NCI-H524 treated with DMSO at 0.1 percent for 48 hours (cell line): ENCODE results near the gene SSH3.

Experiments used
- DNase-seq: peaks from one replicate; lab custom pipeline; 2025; lab: John Stamatoyannopoulos, UW

The SSH3 gene

DNA sequence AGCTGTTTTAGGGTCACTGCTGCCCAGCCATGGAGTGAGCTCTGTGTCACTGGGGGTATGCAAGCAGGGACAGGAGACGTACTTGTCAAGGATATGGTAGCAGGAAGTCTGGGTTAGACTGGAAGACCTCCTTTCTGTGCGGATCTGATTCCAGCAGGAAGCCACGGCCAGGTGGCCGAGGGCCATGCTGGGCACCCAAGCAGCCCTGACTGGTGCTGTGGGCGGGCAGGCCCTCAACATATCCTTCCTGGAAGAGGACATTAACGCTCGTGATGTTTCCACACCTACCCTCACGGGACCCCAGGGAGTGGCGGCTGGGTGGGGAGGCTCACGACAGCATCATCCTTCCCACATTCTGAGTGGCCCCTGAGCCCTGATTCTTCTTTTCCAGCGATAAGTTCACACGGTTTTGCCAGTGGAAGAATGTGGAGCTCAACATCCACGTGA lies 23.0 kb upstream of the SSH3 start:
- no peak for DNase-seq

- no peak for DNase-seq
These were observed 22.4 kb upstream of the SSH3 start for GRCh38 chr11:67280788-67281551.

GRCh38 chr11:67281552-67282150 lies 21.7 kb upstream of the SSH3 start:
- DNase-seq = no peak

DNA sequence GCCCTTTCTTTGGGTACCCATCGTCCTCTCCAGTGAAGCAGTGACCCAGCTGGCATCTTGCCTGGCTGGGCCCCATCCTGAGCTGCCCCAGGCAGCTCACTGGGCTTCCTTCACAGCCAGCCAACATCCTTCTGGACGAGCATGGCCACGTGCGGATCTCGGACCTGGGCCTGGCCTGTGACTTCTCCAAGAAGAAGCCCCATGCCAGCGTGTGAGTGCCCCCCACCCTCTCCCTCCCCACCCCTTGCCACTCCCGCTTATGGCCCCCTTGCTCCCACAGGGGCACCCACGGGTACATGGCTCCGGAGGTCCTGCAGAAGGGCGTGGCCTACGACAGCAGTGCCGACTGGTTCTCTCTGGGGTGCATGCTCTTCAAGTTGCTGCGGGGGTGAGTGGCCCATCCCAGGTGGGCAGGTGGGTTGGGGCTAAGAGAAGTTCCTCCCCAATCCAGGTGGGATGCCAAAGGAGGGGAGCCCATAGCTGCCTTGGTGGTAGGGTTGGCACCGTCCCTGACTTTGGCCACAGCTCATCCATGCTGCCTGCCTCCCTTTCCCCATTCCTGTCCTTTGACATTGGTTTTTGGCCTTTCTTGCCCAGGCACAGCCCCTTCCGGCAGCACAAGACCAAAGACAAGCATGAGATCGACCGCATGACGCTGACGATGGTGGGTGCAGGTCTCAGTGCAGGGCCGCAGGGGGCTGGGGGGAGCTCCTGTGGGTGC lies 21.0 kb upstream of the SSH3 start:
- no peak for DNase-seq

DNA sequence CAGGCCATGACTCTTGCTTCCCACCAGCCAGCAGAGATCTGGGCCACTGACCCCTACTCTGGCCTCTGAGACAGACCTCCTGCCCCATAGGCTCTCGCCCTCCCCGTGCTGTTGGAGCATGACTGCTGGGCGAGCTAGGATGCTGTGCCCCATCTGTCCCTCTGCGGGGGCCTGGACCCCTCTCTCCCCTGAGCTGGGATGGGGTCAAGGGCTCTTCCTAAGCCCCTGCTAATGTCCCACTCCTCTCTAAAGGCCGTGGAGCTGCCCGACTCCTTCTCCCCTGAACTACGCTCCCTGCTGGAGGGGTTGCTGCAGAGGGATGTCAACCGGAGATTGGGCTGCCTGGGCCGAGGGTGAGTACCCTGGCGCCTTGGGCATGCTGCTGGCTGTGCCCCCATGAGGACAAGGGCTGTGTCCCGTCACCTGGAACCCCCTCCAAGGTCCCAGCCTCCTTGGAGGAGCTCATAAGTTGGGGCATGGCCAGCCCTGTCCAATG lies 20.4 kb upstream of the SSH3 start:
- no peak for DNase-seq

DNA sequence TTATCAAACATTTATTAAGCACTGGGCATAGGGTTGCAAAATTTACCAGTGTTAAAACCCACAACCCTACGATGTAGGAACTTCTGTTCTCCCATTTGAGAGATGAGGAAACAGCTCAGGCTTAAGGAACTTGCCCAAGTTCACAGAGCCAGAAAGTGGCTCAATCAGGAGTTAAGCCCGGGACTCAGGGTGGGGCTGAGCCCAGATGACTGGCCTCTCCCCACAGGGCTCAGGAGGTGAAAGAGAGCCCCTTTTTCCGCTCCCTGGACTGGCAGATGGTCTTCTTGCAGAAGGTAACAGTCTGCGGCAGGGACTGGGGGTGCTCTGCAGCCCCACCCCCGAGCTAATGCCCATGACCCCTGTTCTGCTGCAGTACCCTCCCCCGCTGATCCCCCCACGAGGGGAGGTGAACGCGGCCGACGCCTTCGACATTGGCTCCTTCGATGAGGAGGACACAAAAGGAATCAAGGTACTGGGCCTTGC lies 19.8 kb upstream of the SSH3 start:
- DNase-seq = no peak

DNA sequence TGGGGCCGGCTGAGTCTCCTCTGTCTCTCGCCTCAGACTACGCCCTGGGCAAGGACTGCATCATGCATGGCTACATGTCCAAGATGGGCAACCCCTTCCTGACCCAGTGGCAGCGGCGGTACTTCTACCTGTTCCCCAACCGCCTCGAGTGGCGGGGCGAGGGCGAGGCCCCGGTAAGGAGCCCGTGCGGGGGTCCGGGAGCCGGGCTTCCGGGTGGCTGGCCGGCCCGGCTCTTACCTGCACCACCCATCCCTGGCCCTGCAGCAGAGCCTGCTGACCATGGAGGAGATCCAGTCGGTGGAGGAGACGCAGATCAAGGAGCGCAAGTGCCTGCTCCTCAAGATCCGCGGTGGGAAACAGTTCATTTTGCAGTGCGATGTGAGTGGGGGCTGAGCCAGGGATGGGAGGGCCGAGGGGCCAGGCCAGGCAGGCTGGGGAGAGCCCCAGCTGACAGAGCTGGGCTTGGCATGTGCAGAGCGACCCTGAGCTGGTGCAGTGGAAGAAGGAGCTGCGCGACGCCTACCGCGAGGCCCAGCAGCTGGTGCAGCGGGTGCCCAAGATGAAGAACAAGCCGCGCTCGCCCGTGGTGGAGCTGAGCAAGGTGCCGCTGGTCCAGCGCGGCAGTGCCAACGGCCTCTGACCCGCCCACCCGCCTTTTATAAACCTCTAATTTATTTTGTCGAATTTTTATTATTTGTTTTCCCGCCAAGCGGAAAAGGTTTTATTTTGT lies 18.4 kb upstream of the SSH3 start:
- no peak for DNase-seq

DNA sequence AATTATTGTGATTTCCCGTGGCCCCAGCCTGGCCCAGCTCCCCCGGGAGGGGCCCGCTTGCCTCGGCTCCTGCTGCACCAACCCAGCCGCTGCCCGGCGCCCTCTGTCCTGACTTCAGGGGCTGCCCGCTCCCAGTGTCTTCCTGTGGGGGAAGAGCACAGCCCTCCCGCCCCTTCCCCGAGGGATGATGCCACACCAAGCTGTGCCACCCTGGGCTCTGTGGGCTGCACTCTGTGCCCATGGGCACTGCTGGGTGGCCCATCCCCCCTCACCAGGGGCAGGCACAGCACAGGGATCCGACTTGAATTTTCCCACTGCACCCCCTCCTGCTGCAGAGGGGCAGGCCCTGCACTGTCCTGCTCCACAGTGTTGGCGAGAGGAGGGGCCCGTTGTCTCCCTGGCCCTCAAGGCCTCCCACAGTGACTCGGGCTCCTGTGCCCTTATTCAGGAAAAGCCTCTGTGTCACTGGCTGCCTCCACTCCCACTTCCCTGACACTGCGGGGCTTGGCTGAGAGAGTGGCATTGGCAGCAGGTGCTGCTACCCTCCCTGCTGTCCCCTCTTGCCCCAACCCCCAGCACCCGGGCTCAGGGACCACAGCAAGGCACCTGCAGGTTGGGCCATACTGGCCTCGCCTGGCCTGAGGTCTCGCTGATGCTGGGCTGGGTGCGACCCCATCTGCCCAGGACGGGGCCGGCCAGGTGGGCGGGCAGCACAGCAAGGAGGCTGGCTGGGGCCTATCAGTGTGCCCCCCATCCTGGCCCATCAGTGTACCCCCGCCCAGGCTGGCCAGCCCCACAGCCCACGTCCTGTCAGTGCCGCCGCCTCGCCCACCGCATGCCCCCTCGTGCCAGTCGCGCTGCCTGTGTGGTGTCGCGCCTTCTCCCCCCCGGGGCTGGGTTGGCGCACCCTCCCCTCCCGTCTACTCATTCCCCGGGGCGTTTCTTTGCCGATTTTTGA lies 17.5 kb upstream of the SSH3 start:
- DNase-seq = no peak

- no peak for DNase-seq
These were observed 16.6 kb upstream of the SSH3 start for GRCh38 chr11:67286621-67287333.

DNA sequence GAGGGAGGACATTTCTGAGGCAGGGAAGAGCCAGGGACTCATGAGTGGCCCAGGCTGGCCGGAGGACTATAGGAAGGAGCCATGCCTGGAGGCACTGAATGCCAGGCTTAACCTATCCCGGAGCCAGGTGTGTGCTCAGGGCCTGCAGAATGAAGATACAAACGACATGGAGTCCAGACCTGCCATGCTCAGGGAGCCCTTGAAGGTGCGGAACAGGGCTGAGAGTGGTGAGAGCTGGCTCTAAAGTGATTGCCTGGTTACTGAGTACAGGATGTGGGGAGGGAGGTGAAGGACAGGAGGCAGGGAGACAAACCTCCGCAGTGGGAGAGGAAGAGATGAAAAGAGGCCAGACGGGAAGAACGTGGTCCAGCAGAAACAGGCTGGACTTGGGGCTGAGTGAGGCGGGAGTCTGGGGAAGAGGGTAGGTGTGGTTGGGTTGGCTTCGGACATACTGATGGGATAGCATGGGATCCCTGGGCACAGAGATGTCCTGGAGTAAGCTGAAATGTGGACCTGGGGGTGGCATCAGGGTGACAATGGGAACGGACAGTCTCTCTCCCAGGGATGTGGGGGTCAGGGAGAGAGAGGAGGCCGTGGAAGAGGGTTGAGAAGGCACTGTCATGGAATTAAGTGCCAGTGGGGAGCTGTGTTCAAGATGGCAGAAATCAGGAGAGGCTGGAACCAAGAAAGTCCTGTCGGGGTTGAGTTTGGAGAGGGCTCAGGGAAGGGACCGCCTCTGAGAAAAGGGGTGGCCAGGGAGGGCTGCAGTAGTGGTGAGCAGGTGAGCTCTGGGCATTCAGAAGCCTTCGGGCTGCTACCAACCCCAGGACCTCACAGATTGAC lies 15.8 kb upstream of the SSH3 start:
- no peak for DNase-seq

DNA sequence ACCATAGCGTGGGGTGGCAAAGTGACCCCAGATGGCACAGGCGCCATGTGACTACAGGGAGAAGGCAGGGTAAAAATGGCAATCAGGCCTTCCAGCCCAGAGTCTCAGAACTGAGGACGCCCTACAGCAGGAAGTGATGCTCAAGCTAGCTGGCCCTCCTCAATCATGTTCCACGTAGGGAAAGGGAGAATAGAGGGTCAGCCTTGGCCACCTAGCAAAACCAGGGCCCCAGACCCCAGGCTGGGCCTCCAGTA lies 15.2 kb upstream of the SSH3 start:
- DNase-seq = no peak

DNA sequence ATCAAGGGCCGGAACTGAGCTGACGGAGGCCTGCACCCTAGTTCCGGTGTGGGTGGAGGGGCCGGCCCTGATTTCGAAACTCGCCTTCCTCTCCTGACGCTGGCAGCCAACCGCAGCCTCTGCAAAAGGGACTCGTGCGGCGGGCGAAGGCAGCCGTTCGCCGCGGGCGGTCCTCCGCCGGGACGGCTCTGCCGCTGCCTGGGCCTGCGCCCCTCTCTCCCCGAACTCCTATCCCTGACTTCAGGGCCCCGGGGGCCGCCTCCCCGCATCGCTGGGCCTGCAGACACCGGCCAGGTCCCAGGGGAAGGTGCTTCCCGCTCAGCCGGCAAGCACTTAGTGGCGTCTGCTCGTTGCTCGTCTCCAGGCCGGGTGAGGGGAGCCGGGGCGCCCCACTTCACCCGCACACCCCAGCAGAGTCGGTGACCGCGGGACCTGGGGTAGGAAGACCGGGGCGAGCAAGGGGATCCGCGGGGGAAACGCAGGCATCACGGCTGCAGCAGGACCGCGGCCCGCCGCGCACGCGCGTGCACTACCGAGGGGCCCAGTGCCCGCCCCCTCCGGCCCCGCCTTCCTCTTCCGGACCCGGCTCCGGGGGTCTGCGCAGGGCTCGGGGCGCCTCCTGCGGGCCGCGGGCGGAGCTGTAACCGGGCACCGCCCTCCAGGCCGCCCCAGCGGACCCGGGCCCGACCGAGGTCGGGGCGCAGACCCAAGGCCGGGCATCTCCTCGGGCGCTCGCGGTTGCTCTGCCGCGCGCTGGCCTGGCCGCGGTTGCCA lies 14.7 kb upstream of the SSH3 start:
- peak; percentile 12 for DNase-seq

DNA sequence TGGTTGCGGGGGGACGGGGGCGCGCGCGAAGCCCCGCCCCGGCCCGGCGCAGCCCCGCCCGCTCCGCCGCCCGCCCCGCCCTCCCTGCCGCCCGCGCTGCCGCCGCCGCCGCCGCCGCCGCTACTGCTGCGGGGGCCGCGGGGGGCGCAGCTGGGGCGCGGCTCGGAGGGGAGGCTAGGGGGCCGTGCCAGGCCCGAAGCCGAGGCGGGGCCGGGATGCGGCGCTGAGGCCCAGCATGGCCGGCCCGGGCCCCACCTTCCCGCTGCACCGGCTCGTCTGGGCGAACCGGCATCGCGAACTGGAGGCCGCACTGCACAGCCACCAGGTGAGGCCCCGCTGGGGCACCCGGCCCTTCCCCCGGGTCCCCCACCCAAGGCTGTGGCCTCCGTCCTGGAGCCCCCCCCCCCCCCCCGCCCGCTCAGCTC lies 14.1 kb upstream of the SSH3 start, which contains the start of gene ANKRD13D:
Gene ANKRD13D (plus strand): TSS at position 78 of the 425 bp plus-strand sequence. CDS start 158 bp downstream, at position 236.
- no peak for DNase-seq

DNA sequence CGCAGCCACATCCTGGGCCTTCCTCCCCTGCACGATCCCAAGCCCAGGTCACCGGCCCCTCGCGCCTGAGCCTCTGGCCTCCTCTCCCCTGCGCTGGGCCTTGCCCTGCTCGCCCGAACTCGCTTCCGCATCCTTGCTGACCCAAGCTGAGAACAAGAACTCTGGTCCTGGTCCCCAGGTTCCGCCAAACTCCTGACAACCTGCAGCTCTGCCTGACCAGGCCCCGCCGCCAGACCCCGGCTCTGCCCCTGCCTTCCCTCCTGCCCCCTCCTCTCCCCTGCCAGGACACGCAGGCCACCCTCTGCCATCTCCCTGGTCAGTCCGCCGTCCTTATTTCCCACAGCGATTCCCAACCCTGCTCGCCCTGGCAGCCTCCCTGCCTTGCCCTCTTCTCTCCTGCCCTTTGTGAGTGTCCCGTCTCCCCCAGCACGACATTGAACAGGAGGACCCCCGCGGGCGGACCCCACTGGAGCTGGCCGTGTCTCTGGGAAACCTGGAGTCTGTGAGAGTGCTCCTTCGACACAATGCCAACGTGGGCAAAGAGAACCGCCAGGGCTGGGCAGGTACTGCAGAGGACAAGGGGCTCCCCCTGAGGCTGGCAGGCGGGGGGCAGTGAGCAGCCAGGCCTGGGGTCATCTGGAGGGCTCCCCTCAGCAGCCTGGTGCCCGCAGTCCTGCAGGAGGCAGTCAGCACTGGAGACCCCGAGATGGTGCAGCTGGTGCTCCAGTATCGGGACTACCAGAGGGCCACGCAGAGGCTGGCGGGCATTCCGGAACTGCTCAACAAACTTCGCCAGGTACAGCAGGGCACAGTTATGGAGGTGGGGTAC lies 13.5 kb upstream of the SSH3 start:
- DNase-seq = no peak

DNA sequence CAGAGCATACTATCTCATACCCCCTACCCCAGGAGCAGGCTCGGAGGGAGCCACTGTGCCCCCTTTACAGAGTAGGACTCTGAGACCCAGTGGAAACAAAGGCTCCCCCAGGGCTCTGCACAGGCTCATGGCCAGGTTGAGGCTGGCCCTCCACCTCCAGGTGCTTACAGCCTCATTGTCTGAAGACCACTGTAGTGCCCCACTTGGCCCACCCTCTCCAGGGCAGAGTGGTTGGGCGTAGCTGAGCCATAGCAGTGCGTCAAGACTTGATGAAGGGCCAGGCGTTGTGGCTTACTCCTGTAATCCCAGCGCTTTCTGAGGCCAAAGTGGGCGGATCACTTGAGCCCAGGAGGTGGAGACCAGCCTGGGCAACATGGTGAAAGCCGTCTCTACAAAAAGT lies 12.5 kb upstream of the SSH3 start:
- no peak for DNase-seq

DNA sequence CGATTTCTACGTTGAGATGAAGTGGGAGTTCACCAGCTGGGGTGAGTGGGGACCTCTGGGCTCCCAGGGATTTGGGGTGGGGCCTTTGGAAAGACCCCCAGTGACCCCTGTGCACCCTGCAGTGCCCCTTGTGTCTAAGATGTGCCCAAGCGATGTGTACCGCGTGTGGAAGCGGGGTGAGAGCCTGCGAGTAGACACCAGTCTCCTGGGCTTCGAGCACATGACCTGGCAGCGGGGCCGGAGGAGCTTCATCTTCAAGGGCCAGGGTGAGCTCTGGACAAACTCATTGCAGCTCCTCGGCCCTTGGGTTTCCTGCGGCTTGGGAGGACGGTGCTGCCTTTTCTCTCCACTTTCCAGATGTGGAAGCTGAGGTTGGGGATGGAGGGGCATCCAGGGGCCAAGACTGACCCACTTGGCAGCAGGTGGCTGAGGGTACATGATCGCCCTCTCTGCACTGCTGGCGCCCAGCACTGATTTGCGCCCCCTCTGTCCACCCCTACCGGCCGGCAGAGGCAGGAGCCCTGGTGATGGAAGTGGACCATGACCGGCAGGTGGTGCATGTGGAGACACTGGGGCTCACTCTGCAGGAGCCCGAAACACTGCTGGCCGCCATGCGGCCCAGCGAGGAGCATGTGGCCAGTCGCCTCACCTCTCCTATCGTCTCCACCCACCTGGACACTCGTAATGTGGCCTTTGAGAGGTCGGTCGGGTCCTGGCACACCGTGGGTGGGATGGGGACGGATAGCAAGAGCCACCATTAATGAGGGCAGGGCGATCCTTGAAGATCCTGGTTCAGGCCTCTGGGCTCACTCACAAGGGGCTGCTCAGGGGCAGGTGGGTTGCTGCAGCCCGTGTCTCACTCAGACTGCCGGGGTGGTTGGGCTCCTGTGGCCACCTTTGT lies 11.6 kb upstream of the SSH3 start:
- no peak for DNase-seq

DNA sequence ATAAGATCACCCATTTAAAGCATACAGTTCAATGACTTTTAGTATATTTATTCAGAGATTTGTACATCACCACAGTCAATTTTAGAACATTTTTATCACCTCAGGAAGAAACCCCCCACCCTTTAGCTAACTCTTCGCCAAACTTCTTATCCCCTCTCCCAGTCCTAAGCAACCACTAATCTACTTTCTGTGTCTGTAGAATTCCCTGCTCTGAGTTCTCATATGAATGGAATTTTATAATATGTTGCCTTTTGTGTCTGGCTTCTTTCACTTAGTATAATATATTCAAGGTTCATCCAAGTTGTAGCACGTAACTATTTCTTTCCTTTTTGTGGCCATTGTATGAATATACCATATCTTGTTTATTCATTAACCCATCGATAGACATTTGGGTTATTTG lies 10.7 kb upstream of the SSH3 start:
- no peak for DNase-seq
